ENCODE data around the gene CNGB1.

- TF ChIP-seq, protein P1, sequence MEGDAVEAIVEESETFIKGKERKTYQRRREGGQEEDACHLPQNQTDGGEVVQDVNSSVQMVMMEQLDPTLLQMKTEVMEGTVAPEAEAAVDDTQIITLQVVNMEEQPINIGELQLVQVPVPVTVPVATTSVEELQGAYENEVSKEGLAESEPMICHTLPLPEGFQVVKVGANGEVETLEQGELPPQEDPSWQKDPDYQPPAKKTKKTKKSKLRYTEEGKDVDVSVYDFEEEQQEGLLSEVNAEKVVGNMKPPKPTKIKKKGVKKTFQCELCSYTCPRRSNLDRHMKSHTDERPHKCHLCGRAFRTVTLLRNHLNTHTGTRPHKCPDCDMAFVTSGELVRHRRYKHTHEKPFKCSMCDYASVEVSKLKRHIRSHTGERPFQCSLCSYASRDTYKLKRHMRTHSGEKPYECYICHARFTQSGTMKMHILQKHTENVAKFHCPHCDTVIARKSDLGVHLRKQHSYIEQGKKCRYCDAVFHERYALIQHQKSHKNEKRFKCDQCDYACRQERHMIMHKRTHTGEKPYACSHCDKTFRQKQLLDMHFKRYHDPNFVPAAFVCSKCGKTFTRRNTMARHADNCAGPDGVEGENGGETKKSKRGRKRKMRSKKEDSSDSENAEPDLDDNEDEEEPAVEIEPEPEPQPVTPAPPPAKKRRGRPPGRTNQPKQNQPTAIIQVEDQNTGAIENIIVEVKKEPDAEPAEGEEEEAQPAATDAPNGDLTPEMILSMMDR (IDR thresholded peaks at IDR 0.05; ENCODE audit: poor library complexity) = no peak
- TF ChIP-seq EZH2 (IDR thresholded peaks at IDR 0.05; ENCODE audit: borderline replicate concordance) (no peak), EZH2phosphoT487 (IDR thresholded peaks at IDR 0.05; ENCODE audit: low read depth, severe bottlenecking, unreplicated experiment) (no peak)
These were observed 10.6 kb downstream of the CNGB1 start for GRCh38 chr16:57960310-57960709.
